GM18861 (cell line): ENCODE measurements around the gene ZNFX1.

Experiments used
- ATAC-seq: cut with Tn5 transposase; IDR thresholded peaks from one replicate; pipeline ENCODE4 v1.9.1; 2021; ENCODE audit not compliant: unreplicated experiment

The ZNFX1 gene

DNA sequence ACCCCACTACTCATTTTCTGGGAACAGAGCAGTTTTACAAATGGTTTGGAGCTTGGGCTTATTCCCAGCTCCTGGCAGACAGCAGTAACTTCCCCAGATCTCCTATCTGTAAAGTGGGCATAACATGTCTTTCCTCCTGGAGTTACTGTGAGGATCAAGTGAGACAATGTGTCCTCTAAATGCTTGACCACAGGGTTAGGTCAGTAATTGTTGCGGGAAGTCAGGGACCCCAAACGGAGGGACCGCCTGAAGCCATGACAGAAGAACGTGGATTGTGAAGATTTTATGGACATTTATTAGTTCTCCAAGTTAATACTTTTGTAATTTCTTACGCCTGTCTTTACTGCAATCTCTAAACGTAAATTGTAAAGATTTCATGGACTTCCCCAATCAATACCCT is 15.3 kb upstream of the ZNFX1 start:
- ATAC-seq = no peak

DNA sequence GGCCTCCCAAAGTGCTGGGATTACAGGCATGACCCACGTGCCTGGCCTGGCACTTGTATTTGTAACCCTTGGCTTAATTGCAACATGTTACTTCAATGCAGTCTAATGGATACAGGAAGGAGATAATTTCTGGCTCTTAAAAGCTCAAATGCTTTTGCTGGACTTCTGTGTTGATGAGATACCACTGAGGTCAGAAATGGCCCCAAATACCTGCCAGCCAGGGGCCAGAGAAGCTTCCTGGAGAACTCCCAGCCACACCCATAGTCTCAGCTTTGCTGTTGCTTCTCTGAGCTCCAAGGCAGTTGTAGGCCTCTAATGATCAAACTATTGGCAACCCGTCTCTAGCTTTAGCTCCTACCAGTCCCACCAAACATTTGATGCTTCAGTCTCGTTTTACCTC is 14.2 kb upstream of the ZNFX1 start:
- ATAC-seq = no peak

DNA sequence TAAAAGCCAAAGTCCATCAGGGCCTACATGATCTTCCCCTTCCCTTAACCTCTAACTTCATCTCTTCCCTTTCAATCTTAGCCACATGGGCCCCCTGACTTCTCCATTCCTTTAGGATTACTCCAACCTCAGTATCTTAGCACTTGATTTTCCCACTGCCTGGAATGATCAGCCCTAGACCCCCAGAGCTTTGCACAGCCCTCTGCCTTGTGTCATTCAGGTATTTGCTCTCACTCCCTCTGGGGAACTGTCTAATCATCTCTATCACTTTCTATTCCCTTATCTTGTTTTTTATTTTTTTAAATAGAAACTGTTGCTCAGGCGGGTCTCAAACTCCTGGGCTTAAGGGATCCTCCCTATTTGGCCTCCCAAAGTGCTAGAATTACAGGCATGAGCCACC is 13.3 kb upstream of the ZNFX1 start:
- no peak for ATAC-seq

DNA sequence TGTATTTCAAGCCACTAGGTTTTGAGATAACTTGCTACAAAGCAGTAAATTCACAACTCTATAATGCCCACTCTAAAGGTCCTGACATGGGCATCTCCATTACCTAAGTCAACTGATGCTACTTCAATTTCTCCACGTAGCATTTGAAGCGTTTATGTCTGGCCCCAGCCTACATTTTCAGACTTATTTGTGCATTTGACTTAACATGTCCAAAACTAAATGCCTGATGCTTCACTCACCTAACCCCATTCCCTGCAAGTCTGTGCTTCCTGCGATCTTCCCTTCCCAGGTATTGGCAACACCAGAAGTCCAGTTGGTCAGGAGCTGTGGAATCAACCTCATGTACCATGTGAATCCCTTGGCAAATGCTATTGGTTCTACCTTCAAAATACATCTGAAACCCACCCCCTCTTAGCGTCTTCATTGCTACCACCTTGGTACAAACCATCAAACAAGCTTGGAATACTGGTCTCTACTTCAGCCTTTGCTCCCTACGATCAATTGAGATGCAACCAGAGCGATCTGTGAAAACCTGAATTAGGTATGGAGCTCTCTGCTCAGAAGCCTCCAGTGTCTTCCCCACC is 12.8 kb upstream of the ZNFX1 start:
- no peak for ATAC-seq

DNA sequence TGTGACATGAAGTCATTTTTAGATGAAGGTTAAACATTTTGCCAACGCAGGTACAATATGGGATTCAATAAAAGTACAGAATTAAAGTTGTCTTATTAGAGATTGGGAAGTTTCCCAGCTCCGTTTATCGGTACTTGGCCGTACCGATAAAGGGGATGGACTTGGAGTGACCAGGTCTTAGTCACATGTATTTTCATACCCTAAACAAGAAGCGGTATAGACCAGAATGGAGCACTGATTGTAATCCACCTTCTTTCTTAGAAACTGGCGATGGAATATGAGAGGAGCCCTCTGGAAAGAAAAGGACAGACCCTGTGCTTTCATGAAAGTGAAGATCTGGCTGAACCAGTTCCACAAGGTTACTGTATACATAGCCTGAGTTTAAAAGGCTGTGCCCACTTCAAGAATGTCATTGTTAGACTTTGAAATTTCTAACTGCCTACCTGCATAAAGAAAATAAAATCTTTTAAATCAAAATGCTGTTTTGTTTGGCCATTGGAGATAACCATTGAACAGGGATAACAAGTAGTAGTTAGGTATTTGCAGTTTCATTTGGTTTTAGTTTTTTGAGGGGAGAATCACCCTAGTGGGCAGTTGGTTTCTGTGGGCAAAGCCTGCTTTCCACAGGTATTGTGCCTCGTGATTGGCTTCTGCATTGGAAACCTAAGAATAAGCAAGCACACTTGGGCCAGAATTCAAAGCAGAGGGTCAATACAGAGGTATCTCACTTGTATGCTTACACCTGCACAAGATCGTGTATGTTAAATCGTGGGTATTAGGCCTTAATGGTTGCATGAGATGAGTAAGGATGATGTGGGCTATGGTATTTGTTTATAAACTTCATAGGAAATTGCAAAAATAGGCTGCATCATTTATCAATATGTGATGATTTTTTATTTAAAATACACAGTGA is 11.2 kb upstream of the ZNFX1 start:
- ATAC-seq = no peak

DNA sequence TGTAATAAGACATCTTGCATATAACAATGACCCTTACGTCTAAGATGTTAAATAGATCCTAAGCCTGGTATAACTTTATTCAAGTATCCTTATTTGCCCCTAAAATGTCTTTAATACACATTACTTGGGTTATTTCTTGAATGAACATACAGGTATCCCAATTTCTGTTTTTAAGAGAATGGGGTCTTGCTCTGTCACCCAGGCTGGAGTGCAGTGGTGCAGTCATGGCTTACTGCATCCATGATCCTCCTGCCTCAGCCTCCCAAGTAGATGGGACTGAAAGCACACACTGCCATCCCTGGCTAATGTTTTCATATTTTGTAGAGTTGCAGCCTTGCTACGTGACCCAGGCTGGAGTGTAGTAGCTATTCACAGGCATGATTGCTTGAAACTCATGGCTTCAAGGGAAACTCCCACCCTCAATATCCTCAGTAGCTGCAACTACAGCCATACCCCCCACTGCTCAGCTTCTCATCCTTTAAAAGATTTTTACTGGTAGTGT is 10.4 kb upstream of the ZNFX1 start:
- no peak for ATAC-seq

DNA sequence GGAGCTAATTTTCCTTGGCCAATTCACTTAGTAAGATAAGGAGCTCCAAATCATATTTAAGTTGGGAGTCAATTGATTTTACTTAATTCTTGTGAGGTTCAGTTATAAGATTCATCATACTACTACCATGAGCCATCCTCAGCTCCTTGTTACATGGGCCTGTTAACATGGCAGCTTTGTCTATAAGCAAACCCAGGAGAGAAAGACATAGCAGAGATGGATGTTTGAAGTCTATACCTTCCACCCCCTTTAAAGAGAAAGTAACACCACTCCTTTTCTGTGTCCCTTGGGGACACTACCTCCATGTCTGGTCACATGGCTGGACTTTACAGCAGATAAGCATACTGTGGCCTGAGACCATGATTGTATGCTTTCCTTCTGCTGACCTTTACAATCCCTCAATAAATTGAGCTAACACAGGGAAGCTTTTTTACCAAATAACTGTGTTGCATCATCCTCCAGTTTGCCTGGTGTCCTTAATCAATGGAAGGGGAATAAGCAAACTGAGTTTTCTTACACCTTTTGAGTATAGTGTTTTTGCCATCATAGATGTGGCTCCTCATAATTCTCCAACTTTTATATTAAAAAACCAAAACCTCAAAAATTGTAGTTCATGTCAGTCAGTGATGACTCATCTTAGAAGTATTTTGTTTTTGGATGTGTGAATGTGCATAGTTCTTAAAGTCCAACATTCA is 9.8 kb upstream of the ZNFX1 start:
- ATAC-seq = no peak

DNA sequence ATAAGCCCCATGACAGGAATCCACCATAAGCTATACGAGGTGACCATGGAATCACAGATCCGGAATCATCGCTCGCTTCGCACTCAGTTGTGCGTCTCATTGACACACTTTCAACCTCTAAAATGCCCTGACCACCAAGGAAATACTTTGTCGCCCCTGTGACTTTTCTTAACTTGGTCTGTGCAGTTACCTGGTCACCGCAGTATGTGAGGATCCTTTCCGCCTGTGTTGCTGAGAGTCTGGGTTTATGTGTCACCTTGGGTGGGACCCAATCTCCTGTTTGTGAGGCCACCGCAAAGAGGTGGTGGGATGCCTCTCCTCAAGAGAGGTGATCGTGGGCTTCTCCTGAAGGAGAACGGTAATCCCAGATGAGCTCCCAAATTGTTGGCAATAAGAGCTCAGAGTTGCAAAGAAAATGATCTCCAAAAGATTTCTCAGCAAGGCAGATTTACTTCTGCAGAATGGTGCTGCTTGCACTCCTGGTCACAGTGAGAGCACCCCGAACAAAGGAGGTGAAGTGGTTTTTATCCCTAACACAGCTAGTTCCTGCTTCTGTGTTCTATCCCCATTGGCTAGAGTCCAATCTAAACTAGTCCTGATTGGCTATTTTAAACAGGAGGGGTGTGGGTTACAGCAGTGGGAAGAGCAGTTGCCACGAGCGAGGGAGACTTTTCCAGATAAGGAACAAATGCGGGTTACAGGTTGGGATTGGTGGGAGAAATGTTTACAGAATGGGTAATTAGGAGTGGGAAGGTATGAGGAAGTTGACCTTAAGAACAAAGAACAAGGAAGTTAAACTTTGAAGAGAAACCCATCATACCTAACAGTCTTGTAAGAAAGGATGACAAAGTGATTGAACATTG is 9.1 kb upstream of the ZNFX1 start:
- ATAC-seq = no peak

DNA sequence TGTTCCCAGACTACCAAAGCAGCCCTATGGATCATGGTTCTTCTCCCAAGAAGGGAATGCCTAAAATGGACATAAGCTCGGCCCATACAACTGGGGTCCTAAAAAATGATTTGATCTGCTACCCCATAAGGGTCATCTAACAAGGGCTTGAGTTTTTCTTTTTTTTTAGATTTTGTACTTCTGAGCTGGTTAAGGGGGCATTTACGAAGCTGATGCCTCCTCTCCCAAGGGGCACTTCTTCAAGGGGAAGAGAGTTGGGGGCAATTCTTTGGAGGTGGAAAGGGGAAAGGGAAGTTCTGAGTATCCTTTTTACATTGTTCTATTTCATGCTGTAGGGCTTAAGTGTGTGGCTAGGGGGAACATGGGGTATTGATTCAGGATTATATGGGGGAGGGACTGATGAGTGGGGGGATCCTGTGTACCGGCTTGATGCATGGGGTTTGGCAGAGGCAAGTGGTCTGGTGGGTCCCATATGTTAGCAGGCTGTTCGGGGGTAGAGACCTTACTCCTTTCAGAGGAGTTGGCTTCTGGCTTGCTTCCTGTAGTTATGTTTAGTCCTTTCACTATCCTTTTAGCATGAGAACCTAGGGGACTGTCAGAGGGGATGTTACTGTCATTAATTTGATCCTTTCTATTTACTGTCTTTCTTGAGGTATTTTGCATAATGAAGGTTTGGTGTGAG is 8.1 kb upstream of the ZNFX1 start:
- ATAC-seq = no peak

DNA sequence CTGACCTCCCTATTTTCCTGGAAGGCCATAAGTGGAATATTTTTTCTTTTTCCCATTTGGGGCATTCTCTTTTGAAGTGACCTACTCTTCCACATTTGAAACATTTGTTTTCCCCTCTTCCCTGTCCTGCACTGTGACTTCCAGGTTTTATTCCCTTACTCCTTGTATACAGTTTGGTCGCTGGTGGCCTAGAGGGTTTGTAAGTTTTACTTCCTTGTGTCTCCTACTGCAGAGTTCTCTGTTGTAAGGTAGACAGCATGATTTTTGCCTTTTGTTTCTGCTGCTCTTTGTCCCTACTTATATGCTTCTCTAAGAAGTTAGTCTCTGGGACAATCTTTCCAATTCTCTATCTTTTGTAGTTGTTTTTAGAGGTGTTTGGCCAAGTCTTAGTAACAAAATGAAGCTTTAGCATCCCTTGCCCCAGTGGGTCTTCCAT is 7.4 kb upstream of the ZNFX1 start:
- ATAC-seq = no peak

DNA sequence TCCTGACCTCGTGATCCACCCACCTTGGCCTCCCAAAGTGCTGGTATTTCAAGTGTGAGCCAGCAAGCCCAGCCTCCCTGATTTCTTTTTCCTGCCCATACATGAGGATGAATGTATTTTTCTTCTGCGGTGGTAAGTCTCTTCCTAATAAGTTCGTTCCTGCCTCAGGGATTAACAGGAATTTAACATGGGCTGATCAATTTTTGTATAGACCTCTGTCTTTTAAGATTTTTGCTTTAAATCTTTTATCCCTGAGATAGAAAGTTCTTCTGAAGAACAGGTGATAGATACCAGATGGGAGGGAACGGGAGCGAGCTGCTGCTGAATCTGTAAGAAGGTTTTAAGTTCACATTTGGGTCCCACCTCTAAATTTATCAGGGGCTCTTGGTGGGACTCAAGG is 7.0 kb upstream of the ZNFX1 start:
- no peak for ATAC-seq

DNA sequence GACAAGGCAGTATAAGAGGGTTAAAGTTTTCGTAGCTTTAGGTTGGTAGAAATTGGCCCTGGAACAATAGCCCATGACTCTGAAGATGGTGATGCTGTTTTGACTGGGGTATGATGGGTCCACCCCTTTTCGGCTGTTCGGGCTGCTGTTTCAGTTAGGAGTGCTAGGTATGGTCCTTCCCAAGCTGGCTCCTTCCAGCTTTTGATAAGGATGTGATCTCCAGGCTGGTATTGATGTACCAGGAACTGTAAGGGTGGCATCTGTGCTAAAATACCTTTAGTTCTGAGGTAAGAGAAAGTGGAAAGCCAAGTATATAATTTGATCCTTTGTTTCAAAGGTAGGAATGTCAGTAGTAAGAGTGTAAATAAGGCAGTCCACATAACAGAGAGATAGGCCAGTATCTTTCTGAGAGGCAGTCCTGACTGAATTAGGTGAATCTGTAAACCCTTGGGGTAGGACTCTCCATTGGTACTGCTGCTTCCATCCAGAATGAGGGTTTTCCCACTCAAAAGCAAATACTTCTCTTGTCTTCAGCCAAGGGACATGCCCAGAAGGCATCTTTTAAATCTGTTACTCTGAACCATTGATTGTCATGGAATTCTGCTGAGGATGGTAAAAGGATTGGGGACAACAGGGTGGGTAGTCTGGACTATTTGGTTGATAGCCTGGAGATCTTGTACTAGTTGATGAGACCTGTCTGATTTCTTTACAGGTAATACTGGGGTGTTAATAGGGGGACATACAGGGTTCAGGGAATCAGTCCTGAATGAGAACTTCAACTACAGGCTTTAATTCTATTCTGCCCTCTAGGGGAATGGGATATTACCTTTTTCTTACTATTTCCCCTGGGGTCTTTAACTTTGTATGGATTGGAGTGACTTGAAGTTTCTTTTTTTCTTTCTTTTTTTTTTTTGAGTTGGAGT is 6.1 kb upstream of the ZNFX1 start:
- no peak for ATAC-seq

DNA sequence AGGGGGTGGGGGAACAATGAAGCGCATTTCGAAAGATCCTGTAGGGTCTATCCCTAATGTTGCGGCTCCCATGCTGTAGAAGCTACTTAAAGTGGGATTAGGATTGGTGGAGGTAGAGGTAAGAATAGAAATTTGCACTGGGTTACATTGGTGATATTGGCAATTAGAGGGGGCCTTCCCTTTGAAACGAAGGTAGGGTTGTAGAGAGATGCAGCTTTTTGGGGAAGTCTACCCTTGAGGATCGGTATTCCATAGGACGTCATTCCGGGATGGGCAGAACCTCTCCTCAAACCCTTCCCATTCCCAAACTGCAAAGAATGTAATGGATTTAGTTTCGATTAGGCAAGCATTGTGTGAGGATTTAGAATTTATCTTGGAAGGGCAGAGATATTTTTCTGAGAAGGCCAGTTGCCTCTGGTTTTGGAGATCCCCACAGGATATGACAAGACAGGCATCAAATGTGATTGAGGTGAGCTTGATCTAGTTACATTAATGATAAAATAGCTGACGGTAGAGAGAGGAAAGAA is 5.4 kb upstream of the ZNFX1 start:
- ATAC-seq = no peak

DNA sequence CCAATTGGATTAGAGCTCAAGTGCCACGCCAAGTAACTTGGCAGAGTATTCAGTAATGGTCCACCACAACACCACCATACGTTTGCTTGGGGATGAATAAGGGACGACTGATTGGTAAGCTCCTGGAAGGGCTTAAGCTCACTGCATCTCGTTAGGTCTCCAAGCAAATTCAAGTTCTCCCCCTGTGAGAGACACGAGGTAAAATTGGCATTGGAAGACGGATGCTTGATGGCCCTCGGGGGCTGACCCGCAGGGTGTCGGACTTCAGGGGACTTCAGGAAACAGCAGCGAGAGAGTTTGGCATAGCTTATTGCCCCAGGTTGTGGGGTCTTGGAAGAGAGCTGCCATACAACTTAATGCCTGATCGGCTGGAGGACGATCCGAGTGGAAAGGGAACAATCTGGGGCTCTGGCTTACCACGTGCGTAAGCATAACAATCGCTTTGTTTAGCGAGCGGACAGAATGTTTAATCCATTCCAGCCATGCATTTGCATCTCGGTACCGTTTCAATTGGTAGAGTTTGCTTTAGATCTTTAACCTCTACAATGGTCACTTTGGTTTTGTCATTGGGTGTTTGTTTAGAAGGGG is 4.8 kb upstream of the ZNFX1 start:
- ATAC-seq = no peak

DNA sequence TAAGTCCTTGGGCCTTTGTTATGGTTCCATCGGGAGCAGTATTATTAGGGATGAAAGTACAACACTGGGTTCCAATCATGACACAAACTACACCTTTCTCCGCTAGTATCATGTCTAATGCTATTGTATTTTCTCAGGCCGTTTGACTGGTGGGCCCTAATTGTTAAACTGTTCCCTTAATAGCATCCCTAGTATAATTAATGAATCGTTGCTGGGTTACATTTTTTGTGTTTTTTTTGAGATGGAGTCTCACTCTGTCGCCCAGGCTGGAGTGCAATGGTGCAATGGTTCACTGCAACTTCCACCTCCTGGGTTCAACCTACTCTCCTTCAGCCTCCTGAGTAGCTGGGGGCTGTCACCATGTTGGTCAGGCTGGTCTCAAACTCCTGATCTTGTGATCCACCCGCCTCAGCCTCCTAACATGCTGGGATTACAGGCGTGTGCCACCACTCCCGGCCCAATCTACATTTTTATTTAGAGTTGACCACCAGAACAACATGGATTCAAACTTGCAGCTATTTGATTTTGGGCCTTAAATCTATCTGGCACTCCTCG is 4.1 kb upstream of the ZNFX1 start:
- no peak for ATAC-seq

DNA sequence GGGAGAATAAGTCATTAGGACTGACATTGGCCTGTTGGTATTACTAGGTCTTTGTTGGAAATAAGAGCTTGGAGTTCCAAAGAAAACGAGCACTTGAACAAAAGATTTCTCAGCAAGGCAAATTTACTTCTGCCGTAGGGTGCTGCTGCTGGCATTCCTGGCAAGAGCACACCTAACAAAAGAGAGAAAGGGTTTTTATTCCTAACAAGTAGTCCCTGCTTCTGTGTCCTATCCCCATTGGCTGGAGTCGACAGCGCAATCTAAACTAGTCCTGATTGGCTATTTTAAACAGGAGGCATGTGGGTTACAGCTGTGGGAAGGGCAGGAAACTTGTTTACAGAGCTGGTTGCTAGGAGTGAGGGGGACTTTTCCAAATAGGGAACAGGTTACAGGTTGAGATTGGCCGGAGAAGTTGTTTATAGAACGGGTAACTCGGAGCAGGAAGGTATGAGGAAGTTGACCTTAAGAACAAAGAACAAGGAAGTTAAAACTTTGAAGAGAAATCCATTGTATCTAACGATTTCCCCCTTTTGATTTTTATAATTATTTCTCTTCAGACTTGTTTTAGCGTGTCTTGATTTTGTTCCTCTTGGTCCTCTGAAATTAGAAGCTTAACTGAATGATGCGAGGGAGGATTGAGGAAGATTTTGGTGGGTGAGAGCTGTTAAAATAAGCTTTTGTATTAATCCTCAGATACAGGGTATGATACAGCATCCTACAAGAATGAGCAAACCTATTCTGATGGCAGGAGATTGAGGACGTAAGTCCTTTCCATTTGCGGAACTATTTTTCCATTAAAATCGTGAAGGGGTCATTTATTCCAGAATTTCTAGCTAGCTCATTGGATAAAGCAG is 3.4 kb upstream of the ZNFX1 start:
- ATAC-seq = no peak

DNA sequence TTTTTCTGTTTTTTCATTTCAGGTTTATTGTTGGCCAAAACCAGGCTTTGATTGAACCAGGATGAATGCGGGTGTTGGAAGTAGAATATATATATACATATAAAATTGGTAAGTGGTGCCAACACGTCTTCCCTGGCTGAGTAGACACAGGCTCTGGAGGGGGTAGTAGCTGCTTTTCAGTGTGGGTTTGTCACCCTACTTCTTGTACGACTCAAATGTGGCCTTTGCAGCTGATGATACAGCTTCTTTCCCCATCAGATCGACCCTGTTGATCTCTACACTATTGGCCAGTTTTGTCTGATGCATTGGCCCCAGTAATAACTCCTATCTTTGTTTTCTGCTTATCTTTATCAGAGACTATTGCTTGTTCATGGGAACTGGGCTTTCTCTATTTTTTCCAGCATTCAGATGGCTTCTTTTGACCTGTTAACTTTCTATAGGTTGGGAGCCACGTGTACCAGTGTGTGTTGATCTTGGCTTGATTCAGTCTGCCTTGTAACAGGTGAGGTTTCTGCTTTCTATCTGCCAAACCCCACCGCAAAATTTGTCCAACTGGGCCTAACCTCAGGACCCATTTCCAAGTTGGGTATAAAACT is 2.7 kb upstream of the ZNFX1 start:
- ATAC-seq = no peak
